ENCODE data around the gene ADGRG6.

DNA sequence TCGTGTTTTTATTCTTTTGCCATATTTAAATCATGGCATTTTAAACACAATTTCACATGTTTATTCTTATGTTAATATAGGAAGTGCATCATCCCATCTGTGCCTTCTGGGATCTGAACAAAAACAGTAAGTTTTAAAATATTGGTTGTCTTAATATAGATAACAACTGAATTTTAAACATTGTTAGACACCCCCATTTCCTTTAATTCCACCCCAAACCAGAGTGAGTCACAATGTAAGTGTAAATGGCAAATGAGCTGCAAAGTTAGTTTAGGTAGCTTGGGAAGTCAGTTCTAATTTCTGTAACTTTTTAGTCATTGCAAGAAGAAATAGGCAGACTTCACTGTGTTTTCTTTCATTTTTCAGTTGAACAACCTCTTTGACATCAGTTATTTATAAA is 108.0 kb downstream of the ADGRG6 start:
- TF ChIP-seq, protein P1, sequence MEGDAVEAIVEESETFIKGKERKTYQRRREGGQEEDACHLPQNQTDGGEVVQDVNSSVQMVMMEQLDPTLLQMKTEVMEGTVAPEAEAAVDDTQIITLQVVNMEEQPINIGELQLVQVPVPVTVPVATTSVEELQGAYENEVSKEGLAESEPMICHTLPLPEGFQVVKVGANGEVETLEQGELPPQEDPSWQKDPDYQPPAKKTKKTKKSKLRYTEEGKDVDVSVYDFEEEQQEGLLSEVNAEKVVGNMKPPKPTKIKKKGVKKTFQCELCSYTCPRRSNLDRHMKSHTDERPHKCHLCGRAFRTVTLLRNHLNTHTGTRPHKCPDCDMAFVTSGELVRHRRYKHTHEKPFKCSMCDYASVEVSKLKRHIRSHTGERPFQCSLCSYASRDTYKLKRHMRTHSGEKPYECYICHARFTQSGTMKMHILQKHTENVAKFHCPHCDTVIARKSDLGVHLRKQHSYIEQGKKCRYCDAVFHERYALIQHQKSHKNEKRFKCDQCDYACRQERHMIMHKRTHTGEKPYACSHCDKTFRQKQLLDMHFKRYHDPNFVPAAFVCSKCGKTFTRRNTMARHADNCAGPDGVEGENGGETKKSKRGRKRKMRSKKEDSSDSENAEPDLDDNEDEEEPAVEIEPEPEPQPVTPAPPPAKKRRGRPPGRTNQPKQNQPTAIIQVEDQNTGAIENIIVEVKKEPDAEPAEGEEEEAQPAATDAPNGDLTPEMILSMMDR (IDR thresholded peaks at IDR 0.05), result no peak
- TF ChIP-seq EZH2 (IDR thresholded peaks at IDR 0.05; ENCODE audit: borderline replicate concordance, insufficient read depth, low read depth, low read length, poor library complexity, severe bottlenecking), result no peak

All from B cell (primary cell).